ENCODE results near the gene UMODL1.

DNA sequence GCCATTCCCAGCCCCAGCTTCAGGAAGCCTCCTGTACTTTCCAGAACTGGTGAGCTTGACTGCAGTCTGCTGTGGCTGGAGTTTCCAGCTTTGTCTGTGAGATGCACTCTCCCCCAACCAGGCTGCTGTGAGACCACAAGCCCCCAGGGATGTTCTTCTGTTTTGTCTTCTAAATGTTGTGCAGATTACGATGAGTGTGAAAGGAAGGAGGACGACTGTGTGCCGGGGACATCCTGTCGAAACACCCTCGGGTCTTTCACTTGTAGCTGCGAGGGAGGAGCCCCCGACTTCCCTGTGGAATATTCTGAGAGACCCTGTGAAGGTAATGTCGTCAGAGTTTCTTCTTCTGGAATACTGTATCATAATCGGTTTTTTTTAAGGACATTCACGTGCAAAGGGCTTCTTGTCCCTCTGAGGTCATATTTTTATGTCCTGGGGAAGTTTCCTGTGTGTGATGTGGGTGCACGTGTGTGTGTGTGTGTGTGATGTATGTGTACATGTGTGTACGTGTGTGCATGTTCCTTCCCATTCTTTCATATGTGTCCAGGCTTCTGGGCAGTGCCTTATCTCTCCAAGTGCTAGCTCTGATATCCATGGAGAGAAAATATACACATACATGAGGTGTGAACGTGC, 49.9 kb downstream of the UMODL1 start:
- no peak for TF ChIP-seq POLR2A (IDR thresholded peaks at IDR 0.05)
- no peak for TF ChIP-seq CTCF (IDR thresholded peaks at IDR 0.05)

Data from ovary (tissue), 3 donors.